Measurements from ENCODE around the gene LRG1. TPM values are rescaled to one million over a fixed set of nuclear protein-coding genes. Genes with fewer than 3 reads are reported as not detected.

Gene LRG1
- total and polyA plus RNA-seq, 9 of the 15 experiments (the other 6 are each of a cell fraction or from before 2014, with no cell fraction given): 1.5 to 11.9 (median 8.7) TPM

DNA sequence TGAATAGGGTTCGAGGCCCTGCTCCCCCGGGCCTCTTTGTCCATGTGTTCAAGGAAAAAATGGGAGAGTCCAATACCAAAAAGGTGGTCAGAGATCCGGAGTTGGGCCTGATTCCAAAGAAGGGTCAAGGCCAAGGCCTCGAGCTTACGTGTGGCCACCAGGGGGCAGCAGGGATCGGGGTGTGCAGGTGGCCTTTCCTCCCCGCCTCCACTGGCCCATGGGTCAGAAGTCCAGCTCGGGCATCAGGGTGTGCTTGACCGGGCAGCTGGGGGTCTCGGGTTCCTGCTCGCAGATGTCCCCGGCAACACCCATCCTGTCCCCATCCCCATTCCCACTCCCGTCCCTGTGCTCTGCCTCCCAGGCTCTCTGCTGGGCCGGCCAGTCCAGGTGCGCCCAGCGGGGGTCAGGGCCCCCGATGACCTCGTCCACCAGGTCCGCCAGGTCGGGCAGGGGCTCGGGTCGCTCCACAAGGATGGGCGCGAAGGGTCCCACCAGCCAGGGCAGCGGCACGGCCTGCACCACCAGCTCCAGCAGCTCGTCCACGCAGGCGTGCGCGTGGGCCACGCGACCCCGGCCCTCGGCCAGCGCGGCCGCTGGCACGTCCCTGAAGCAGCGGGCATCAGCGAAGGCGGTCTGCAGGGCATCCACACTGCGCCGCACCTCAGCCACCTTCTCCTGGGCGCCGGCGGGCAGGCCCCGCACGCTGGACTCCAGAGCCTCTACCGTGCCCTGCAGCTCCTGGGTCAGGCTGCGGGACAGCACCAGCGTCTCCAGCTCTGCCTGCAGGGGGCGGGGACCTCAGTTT, 16.3 kb downstream of the LRG1 start (continued):
- TF ChIP-seq CREB5 (CRISPR knock-in tag; IDR thresholded peaks at IDR 0.05) (no peak), MECOM (CRISPR knock-in tag; IDR thresholded peaks at IDR 0.05) (no peak), MYC (IDR thresholded peaks at IDR 0.05; ENCODE audit: low read depth, low read length) (0 out of 2 replicates have a peak, but pooled peaks have one; percentile 34), MYC (CRISPR knock-in tag; IDR thresholded peaks at IDR 0.05; ENCODE audit: borderline replicate concordance, low read depth) (no peak), BMI1 (IDR thresholded peaks at IDR 0.05; ENCODE audit: low read length) (no peak), KLF10 (CRISPR knock-in tag; IDR thresholded peaks at IDR 0.05) (no peak), CHD4 (IDR thresholded peaks at IDR 0.05; ENCODE audit: insufficient read depth, insufficient replicate concordance, low read depth, low read length, poor library complexity, severe bottlenecking) (no peak), RBM25 (IDR thresholded peaks at IDR 0.05; ENCODE audit: low read depth, low read length, severe bottlenecking) (no peak), ZNF696 (CRISPR knock-in tag; conservative IDR thresholded peaks at IDR 0.05) (no peak), ZNF609 (CRISPR knock-in tag; IDR thresholded peaks at IDR 0.05; ENCODE audit: borderline replicate concordance) (no peak), DPF2 (IDR thresholded peaks at IDR 0.05) (no peak), KAT7 (CRISPR knock-in tag; IDR thresholded peaks at IDR 0.05; ENCODE audit: borderline replicate concordance) (no peak), ARHGAP35 (IDR thresholded peaks at IDR 0.05; ENCODE audit: partially characterized antibody) (no peak), ILF3 (IDR thresholded peaks at IDR 0.05; ENCODE audit: borderline replicate concordance) (no peak), CTCF (IDR thresholded peaks at IDR 0.05 in 2 of 3, conservative IDR thresholded peaks at IDR 0.05 in 1 of 3; ENCODE audit: insufficient read depth in 2 of 3, low read depth in 1 of 3, low read length in 3 of 3) (peak; percentile 87 to 92 (median 89)), POU5F1 (IDR thresholded peaks at IDR 0.05; ENCODE audit: borderline replicate concordance, low read depth, low read length, partially characterized antibody) (no peak), ZNF24 (IDR thresholded peaks at IDR 0.05) (no peak)
- TF ChIP-seq, protein P1, sequence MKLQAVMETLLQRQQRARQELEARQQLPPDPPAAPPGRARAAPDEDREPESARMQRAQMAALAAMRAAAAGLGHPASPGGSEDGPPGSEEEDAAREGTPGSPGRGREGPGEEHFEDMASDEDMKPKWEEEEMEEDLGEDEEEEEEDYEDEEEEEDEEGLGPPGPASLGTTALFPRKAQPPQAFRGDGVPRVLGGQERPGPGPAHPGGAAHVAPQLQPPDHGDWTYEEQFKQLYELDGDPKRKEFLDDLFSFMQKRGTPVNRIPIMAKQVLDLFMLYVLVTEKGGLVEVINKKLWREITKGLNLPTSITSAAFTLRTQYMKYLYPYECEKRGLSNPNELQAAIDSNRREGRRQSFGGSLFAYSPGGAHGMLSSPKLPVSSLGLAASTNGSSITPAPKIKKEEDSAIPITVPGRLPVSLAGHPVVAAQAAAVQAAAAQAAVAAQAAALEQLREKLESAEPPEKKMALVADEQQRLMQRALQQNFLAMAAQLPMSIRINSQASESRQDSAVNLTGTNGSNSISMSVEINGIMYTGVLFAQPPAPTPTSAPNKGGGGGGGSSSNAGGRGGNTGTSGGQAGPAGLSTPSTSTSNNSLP (IDR thresholded peaks at IDR 0.05; ENCODE audit: borderline replicate concordance, low read depth, low read length): no peak
